T-helper 22 cell (primary cell): ENCODE results near the gene AIG1.
"Not testable (repeated sequence)": the region's sequence is repeated elsewhere in the genome, so short reads cannot be mapped to it uniquely, and the experiment has no call there.

ENCODE experiments used
- DNase-seq: peaks from one replicate; pipeline ENCODE4 v3.0.0-alpha.2; 2020; ENCODE audit warnings: low read depth

The AIG1 gene

DNA sequence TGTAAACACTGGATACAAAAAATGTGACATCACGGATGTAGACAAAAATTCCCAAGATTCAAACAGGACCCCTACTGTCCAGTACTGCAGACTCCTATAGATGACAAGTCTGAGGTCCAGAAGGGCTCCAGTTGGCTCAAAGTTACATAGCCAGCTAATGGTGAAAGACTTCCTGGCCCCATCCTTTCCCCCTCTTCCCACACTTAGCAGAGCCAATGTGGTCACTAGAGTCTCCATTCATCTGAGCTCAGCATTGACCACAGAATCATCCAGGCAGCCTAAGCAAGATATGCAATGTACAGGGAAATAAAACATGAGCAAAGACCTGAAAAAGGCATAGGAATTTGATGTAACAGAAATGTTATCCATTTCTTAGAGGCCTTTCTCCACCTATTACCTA is 209.3 kb downstream of the AIG1 start:
- DNase-seq, result no peak

DNA sequence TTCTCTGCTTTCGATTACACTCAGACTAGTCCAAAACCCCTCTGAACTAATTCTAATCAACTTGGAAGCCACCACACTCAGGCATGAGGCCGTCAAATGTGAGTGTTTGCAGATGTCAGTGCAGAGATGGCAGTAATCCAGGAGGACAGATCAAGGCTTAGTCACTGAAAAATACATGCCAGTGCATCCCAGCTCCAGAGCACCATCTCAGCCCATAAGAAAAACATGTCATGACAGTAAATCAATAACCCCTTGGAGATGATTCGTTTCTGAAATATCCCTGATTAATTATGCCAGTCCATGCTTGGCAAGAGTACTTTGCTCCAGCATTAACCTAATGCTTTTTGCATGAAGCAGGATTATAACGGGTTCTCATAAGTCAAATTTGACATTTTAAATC is 210.3 kb downstream of the AIG1 start:
- DNase-seq, result no peak

DNA sequence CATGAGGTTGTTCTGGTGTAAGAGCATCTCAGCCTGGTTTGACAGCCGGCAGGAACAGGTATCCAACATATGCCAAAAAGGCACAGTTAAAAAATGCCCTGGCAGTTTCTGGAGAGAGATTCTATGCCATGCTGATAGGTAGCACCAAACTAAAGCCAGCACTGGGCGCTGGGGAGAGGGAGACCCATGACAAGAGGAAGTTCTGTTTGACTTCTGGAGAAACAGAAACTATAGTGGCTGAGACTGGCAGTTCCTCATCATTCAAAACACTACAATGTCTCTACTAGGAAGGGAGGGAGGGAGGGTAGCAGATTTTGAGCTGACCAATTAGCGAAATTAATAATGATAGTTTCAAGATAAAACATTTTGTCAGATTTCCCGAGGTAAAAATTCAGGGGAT is 215.7 kb downstream of the AIG1 start:
- DNase-seq, result no peak

DNA sequence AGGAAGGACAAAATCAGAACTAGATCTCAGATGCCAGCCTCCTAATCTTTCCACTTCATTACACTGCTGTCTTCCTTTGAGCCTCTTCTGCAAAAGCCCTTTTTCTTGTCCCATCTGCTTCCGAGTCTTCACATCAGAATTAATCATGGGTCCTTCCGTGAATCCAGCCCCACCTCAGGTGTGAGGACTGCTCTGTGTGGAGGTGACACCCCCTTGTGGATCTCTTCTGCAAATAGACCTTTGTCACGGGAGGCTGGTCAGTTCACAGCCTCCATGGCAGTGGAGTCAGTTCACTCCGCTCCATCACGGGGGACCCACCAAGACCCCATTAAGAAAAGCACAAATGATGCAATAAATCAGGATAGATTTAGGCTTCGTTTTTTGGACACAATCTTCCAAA is 218.7 kb downstream of the AIG1 start:
- no peak for DNase-seq

DNA sequence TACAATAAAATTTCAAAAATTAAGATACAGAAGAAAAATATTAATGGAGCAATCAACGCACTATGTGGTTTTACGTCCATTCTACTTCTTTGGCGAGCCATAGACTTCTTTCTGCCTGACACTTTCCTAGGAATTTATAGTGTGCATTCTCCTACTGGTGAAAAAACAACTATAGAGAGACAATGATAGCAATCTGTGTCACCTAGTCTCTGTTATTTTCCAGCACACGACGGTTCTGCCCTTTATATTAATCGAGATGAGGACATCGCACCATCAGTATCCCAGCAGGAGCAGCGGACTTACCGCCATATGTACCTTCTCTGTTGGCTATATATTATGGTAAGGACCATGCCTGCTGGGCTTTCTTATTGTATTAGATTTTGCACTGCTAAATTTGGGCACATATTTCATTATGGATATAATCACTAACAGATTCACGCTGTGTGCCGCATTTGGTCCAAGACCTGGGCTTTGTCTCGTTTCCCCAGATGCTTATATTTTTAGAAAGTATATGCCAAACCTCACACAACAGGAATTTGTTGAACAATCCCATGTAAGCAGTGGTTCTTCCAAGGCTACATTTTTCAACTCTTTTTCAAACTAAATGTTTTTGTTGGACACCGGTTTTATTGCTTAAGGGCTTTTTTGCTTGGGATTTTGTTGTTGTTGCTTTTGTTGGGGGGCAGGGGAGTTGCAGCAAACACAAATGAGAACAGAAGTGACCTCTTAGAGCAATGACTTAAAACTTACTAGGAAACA is 223.4 kb downstream of the AIG1 start:
- no peak for DNase-seq

DNA sequence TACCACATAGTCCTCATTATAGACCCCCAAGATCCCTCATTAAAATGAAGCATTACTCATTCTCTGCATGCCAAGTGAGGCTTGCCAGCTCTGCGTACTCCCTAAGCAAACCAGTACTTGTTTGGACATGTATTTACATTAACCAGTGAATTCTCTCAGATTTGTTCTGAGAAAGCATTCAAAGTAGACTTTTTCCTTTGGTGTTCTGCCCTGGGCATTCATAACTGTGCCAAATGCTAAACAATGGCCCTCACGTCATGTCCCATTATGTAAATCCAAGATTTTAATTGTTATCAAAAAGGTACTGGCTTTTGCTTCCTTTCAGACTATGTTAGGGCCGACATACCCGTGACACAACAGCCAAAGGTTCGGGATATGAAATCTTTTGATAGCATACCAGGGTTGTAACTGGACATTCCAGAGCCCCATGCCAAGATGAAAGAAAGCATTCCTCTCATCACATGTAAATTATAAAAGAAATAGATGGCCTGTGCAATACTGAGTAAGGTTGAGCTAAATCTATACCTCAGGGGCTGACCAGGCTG is 225.6 kb downstream of the AIG1 start:
- DNase-seq, result no peak

DNA sequence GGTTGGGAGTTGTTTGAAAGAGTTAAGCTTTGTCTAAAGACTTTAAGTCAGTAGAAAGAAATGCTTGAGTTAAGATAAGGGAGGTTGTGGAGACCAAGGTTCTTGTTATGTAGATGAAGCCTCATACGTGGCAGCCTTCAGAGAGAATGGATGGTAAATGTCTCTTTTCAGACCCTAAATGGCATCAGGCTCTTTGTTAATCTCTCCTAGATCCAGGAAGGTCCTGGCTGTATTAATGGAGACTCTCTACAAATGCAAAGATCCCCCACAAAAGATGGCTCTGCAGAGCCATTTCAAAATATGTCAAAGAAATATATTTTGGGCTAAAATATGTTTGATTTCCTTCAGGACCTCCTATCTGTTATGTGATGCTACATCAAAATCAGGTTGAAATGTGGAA is 228.2 kb downstream of the AIG1 start:
- no peak for DNase-seq

DNA sequence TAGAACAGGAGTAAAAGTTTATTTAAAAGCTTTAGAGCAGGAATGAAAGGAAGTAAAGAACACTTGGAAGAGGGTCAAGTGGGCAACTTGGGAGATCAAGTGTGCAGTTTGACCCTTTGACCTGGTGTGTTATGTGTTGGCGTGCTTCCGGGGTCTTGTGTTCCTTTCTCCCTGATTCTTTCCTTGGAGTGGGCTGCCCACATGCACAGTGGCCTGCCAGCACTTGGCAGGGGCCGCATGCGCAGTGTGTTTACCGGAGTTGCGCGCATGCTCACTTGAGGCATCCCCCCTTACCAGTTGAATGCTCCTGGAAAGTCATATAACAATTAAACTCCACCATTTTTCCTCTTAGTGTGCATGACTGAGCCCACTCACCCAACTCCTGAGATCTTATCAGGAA is 229.5 kb downstream of the AIG1 start:
- DNase-seq, result no peak

DNA sequence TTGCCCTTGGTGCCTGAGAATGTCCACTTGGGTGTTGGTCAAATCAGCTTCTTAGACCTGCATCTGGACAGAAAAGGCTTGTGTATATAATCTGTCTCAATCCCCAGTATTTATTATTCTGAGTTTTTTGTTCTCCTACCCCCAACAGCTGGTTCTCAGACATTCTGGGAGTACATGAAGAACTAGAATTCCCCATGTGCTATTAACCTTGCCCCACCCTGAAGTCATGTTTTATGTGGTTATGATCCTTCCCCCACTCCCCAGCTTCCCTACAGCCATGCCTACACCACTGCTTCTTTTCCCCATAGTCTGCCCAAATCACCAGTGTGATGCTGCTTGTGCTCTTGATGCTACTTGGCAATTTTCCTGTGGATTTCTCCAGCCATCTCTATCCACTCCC is 232.8 kb downstream of the AIG1 start:
- no peak for DNase-seq

DNA sequence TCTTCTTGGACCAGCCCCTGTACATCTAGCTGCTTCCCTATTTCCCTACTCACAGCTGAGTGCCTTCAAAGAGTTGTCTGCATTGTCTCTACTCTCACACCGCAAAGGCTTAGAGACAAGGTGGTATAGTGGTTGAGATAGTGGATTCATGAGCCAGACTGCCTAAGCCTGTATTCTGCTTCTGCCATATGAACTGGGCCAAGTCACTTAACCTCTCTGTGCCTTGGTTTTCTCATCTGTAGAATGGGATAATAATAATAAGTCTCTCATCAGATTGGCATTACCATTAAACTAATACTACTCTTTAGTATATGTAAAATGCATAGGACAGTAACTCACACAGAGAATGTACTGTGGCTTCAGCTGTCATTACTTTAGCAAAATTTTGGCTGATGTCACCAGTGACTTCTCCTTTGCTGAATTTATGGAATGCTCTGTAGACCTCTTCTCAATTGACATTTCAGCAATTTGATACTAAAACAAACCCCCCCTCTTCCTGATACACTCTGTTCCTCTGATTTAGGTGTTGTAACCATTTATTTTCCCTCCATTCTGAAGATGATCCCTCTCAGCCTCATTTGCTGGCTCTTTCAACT is 233.7 kb downstream of the AIG1 start:
- no peak for DNase-seq

DNA sequence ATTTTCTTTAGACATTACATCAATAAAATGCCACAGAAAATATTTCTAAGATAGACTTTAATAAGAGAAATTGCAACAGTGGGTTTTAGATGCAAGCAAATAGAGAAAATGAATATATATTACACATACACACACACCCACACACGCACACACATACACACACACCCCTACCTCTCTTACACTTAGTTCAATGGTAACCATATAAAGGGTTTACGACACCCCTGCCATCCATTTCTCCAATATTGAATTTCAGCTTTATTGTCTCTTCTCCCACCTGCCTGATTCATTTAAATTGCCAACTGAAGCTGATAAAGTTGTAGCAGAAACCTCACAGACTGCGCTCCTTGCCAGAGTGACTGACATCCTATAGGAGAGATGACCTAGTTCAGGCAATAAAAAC is 235.2 kb downstream of the AIG1 start:
- no peak for DNase-seq

DNA sequence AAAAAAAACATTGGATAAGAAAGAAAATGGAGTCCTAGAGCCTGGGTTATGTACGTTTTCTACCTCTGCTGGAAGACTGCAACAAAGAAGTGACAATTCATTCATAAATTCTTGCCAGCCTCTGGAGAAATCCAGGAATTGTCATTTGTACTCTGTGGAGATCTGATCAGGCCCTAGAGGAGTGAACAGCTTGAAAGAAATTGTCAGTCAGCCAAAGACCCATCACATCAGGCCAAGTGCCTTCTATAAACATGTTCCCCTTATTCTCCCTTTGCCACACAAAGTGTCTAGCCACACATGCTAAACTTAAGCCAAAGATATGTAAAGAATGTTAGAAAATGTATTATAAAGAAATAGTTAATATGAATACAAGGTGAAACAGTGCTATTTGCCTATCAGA is 237.4 kb downstream of the AIG1 start:
- DNase-seq, result no peak

DNA sequence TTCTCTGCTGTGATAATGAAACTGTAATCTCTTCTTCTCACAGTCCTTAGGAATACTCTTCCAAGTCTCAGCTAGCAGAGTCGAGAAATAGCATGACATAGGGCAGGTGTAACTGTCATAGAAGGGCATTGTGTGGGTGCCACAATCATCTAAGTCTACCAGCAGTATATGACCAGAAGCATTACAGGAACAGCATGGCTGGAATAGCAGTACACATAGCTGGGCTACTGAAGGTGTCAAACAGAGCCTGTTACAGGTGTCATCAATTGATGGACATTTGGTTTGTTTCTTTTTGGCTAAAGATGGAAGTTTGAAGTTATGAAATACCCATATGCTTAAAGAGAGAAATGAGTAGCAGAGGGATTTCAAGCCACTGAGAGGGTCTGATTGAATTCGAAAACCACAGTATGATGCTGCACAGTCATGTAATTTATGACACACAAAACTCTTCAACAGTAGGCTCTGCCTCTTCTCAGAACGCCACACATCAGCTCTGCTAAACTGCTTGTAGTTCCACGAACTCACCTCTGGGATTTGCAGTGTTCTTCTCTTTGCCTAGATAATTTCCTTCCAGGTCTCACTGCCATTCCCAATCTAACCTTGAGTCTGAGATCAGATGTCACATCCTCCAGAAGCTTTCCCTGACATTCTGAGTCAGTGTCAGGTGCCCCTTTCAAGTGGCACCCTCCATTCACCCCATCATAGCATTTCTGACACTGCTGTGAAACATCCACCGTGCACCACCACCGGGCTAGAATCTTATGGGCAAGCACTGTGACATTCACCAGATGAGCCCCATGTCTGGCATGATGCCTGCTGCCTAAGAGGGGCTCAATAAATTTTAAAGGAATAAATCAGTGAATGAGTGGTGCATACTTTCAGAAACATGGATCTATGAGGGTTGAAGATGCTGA is 238.8 kb downstream of the AIG1 start:
- DNase-seq, result no peak

DNA sequence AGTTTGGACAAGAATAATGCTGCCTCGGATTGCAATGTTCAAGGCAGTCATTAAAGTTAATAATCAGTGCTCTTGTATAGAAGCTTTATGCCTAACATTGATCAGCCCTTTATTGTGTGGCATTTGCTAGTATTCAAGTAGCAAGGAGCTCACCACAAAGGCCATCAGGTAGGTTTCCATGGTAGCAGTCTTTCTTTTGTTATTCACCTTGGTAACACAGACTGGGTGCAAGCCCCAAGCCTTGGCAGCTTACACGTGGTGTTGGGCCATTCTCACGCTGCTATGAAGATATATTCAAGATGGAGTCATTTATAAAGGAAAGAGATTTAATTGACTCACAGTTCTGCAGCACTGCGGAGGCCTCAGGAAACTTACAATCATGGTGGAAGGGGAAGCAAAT is 240.5 kb downstream of the AIG1 start:
- no peak for DNase-seq

DNA sequence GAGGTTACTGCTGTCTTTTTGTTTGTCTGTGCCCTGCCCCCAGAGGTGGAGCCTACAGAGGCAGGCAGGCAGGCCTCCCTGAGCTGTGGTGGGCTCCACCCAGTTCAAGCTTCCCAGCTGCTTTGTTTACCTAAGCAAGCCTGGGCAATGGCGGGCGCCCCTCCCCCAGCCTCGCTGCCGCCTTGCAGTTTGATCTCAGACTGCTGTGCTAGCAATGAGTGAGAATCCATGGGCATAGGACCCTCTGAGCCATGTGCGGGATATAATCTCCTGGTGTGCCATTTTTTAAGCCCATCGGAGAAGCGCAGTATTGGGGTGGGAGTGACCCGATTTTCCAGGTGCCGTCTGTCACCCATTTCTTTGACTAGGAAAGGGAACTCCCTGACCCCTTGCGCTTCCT is 247.1 kb downstream of the AIG1 start:
- DNase-seq, result not testable (repeated sequence)

DNA sequence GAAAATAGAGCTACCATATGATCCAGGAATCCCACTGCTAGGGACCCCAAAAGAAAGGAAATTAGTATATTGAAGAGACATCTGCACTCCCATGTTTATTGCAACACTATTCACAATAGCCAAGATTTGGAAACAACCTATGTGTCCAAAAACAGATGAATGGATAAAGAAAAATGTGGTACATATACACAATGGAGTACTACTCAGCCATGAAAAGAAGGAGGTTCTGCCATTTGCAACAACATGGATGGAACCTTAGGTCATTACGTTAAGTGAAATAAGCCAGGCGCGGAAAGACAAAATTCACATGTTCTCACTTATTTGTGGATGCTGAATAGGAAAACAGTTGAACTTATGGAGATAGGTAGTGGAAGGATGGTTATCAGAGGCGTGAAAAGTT is 252.5 kb downstream of the AIG1 start:
- DNase-seq, result no peak

DNA sequence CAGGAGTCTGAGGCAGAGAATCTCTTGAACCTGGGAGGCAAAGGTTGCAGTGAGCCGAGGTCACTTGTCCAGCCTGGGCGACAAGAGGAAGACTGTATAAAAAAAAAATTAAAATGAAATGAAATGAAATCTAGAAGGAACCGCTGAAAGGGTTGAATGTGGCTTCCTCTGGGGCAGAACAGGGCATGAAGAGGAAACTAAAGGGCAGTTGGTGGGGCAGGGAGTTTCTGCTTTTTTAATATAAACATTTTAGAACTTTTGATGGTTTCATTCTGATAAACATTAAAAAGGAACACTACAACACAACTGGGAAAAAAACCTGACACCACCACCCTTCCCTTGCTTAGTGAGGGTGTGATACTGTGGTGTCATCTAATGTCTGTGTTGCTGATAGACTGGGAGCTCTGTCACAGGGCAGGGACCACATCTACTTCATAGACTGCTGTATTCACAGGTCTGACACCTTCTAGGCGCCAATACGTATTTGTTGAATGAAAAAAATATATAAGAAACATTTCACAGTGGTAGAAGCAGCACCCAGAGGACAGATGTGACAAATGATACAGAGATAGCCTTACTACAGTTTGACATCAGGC is 260.9 kb downstream of the AIG1 start:
- DNase-seq, result no peak

DNA sequence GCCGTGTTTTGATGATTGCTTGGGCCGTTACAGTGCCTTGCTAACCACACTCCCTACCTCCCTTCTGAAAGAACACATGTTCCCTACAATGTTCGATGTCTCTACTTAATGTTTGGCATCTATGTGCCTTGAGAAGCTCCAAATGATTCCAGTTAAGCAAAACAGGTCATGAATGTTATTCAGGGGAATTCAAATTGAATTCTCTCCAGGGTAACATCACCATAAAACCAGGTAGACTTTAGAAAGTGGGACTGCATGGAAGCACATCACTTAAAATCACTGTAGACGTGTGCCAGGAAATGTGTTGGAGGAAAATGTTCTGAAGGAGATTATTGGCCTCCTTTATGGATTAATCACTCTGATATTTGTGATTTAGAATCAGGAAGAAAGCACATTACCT is 261.7 kb downstream of the AIG1 start:
- DNase-seq, result no peak

DNA sequence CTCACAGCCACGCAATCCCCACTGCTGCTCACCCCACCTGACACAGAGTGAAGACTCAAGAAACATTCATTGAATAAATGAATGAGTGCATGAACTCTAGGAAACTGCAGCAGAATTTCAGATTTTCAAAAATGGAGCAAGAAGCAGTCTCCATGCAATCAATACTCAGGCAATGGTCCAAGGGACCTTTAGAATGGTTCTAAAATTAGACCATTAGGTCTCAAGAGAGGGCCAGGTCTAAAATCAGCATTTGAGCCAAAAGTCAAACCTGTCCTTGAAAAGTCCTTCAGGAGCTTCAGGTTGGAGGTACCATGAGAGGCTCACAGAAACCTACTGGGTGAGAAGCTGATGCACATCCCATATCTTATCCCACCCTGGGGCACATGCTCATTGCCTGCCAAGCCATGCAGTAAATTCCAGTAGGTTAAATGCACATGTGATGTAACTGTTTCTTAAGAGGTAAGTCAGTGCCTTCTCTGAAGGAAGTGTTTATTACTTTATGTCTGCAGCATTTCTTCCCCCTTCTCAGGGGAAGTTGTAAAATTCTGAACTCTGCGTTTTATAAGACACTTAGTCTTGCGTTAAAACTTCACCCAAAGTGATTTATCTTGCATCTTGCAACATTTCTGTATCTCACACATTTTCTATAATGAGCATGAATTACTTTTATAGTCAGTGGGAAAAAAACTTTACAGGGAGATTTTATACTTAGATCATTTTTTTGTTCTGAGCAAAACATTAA is 263.2 kb downstream of the AIG1 start:
- no peak for DNase-seq

DNA sequence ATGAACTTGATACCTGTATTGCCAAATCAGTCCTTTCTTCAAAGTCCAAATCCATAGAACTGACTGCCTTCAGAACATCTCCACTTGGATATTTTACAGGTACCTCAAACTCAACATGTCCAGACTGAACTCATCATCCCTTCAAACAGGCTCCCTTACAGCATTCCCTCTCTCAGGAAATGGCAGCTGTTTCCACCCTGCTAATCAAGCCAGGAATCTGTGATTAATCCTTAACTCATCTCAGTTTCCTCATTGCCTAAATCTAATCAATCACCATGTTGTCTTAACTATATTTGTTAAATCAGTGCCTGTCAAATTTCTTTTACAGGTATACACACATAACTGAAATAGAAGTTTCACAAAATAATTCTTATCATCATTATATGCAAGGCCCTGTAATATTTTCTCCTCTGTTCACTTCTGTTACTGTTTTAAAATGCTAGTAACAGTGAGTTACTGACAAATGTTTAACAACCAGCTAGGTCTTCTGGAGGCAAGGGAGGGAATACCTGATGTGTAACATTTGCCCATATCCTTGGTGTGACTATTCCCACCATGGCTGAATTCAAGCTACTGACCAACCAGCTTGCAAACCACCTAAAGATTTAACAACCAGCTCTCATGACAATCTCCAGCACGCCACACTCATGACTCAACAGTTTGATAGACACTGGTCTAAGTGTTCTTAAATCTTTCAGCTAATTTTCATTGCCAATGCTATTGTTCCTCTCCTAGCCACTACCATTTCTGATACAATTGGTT is 264.9 kb downstream of the AIG1 start:
- no peak for DNase-seq

DNA sequence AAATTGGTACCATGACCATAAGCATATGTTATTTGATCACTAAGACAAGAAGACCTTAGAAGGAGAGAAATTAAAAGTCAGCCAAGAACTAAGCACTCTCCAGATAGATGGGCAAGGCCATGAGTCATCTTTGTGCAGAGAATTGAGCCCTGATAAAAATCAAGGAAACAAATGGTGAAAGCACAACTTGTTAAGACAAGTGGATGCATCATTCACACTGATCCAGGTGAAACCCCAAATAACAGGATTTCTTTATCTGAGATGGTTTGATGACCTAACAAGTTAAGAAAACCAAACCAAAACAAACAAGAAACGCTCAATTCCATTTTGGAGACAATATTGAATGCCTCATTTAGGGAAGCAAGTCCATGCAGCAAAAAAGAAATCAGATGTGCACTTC is 268.2 kb downstream of the AIG1 start:
- no peak for DNase-seq
